Measurements from ENCODE around the gene ARL6IP1.
"Not testable (repeated sequence)": the region's sequence is repeated elsewhere in the genome, so short reads cannot be mapped to it uniquely, and the experiment has no call there.

The ARL6IP1 gene

GRCh38 chr16:18757960-18758660 lies 43.2 kb downstream of the ARL6IP1 start:
- DNase-seq: not testable (repeated sequence)

GRCh38 chr16:18756639-18757038 lies 44.7 kb downstream of the ARL6IP1 start:
- not testable (repeated sequence) for DNase-seq

GRCh38 chr16:18742870-18743269 lies 58.5 kb downstream of the ARL6IP1 start:
- not testable (repeated sequence) for DNase-seq

Data from NCI-H1105 treated with DMSO at 0.1 percent for 48 hours (cell line).